Esophagus muscularis mucosa (tissue), 4 donors: Measurements from ENCODE around the gene MMP17. TPM values are rescaled to one million over a fixed set of nuclear protein-coding genes. Genes with fewer than 3 reads are reported as not detected.

Experiments
- DNase-seq: peaks from one replicate; pipeline ENCODE4 v3.0.0-alpha.2; 2017; ENCODE audit errors: extremely low spot score
- H3K27ac ChIP-seq, 4 donors: fragments of 200-600 bp; sonication (generic); replicated peaks in 1 of 4; 1 replicate in 3 of 4; 2 replicates in 1 of 4; pipeline ENCODE4 v1.5.1; 2016 to 2019; ENCODE audit warnings: mild to moderate bottlenecking in 1 of 4
- H3K27me3 ChIP-seq, 4 donors: fragments of 200-600 bp; sonication (generic); one replicate each; pipeline versions ENCODE4 v1.5.1 to v1.6.0; 2016 to 2019
- H3K36me3 ChIP-seq, 4 donors: fragments of 200-600 bp; sonication (generic); one replicate each; pipeline ENCODE4 v1.5.1; 2016 to 2019
- H3K4me1 ChIP-seq, 4 donors: fragments of 200-600 bp; sonication (generic); one replicate each; pipeline ENCODE4 v1.5.1; 2016 to 2019
- H3K4me3 ChIP-seq, 4 donors: fragments of 200-600 bp; sonication (generic); 1 replicate in 2 of 4; 2 replicates in 2 of 4; pipeline ENCODE4 v1.5.1; 2016 to 2019; ENCODE audit warnings: mild to moderate bottlenecking in 4 of 4, moderate library complexity in 1 of 4
- H3K9me3 ChIP-seq, 4 donors: fragments of 200-600 bp; sonication (generic); 1 replicate in 3 of 4; 2 replicates in 1 of 4; pipeline ENCODE4 v1.5.1; 2016 to 2019
- CTCF ChIP-seq, 3 experiments: fragments of 200-600 bp in 2 of 3; fragments of 450-650 bp in 1 of 3; sonication (generic) in 2 of 3; IDR thresholded peaks; one replicate each; pipeline ENCODE4 v1.5.1; 2017 to 2019; ENCODE audit warnings: antibody characterized with exemption in 3 of 3, mild to moderate bottlenecking in 2 of 3, moderate library complexity in 1 of 3
- EP300 ChIP-seq: sonication (generic); formaldehyde crosslinking; IDR thresholded peaks from one replicate; pipeline ENCODE4 v1.6.1; 2017; ENCODE audit warnings: antibody characterized with exemption
- POLR2A ChIP-seq: fragments of 450-650 bp; IDR thresholded peaks from one replicate; pipeline ENCODE4 v1.6.1; 2017; ENCODE audit warnings: antibody characterized with exemption, moderate library complexity, mild to moderate bottlenecking, low read depth
- POLR2AphosphoS5 ChIP-seq, 2 donors: sonication (generic); formaldehyde crosslinking; IDR thresholded peaks; one replicate each; pipeline ENCODE4 v1.6.1; 2017; ENCODE audit warnings: antibody characterized with exemption in 2 of 2
- WGBS: methylation state at CpG from one replicate; pipeline ENCODE4 v1.1.5; 2018; 5-methylcytosine and 5-hydroxymethylcytosine counted together
- intact Hi-C: fragments of 100-400 bp; cut with DNase I; formaldehyde crosslinking; loops from one replicate; pipeline ENCODE4 v1.15.1; 2023
- total RNA-seq, 4 donors: library from RNA; depleted of rRNA; stranded (reverse); fragments of >200 nt; gene quantifications; one replicate each; pipeline versions ENCODE4 v1.1.0 to v1.2.1, GENCODE V29; 2016

The MMP17 gene
- total RNA-seq, 4 donors from 2014 or later, result 2.5 to 5.8 (median 5.1) TPM

GRCh38 chr12:131892711-131893604, 64.8 kb downstream of the MMP17 start:
- TF ChIP-seq CTCF (IDR thresholded peaks at IDR 0.05) (no peak), POLR2AphosphoS5 (IDR thresholded peaks at IDR 0.05) (no peak), EP300 (no peak), POLR2A (no peak)
- peaks cover 0 to 5% (median under 1%) of the 10 kb centered on the region in 4 donors for H3K36me3 ChIP-seq
- no peak for DNase-seq
- H3K27me3 ChIP-seq, result no peaks in the 10 kb centered on the region
- intact Hi-C loops, result no loop called here
- no peak overlapping the region for H3K4me3 ChIP-seq
- H3K4me1 ChIP-seq, result peaks cover 20 to 34% (median 28%) of the 10 kb centered on the region in 4 donors
- peak overlapping the region; percentile 95 to 99 (median 98) for H3K27ac ChIP-seq
- H3K9me3 ChIP-seq, result no peaks in the 10 kb centered on the region
- WGBS, result 74% methylated on average over 23 of the region's 26 CpGs

- intact Hi-C loops, result no loop called here
- Histone ChIP-seq H3K27ac (peak overlapping the region; percentile 95 to 99 (median 98)), H3K4me1 (peaks cover 24 to 42% (median 36%) of the 10 kb centered on the region in 4 donors), H3K36me3 (peaks cover 0 to 10% (median 7%) of the 10 kb centered on the region in 4 donors), H3K27me3 (no peaks in the 10 kb centered on the region), H3K4me3 (peak overlapping the region; percentile 67 to 82 (median 69)), H3K9me3 (no peaks in the 10 kb centered on the region)
- DNase-seq, result no peak
- WGBS, result 38% methylated on average over 15 of the region's 19 CpGs
- no peak for TF ChIP-seq CTCF (IDR thresholded peaks at IDR 0.05)
- no peak for TF ChIP-seq POLR2A
- no peak for TF ChIP-seq POLR2AphosphoS5 (IDR thresholded peaks at IDR 0.05)
- no peak for TF ChIP-seq EP300
Observed at GRCh38 chr12:131893605-131894312, 65.6 kb downstream of the MMP17 start.

- intact Hi-C loops, result no loop called here
- H3K4me1 ChIP-seq, result peaks cover 24 to 49% (median 41%) of the 10 kb centered on the region in 4 donors
- 0% methylated on average over 4 of the region's 64 CpGs for WGBS
- H3K9me3 ChIP-seq, result no peaks in the 10 kb centered on the region
- DNase-seq, result peak; percentile 98
- H3K36me3 ChIP-seq, result peaks cover 0 to 16% (median 12%) of the 10 kb centered on the region in 4 donors
- TF ChIP-seq POLR2A, result peak; percentile 93
- TF ChIP-seq CTCF (IDR thresholded peaks at IDR 0.05), result no peak
- TF ChIP-seq EP300, result no peak
- TF ChIP-seq POLR2AphosphoS5 (IDR thresholded peaks at IDR 0.05), result peak; percentile 95
- no peaks in the 10 kb centered on the region for H3K27me3 ChIP-seq
- peak within 1 kb of the TSS; percentile 67 to 82 (median 69) for H3K4me3 ChIP-seq
- peak within 1 kb of the TSS; percentile 95 to 99 (median 98) for H3K27ac ChIP-seq
Observed at GRCh38 chr12:131894313-131894860, 66.2 kb downstream of the MMP17 start, which contains the start of gene ULK1. TSS of gene ULK1 (plus strand) at chr12:131894622. CDS start at chr12:131895002, 380 bp downstream.

- Histone ChIP-seq H3K4me3 (peak overlapping the region; percentile 67 to 82 (median 69)), H3K36me3 (peaks cover 0 to 20% (median 14%) of the 10 kb centered on the region in 4 donors), H3K4me1 (peaks cover 28 to 56% (median 49%) of the 10 kb centered on the region in 4 donors), H3K9me3 (no peaks in the 10 kb centered on the region), H3K27ac (peak overlapping the region; percentile 95 to 99 (median 98)), H3K27me3 (no peaks in the 10 kb centered on the region)
- 0% methylated on average over 7 of the region's 54 CpGs for WGBS
- intact Hi-C loops, result loop anchor here (5.0 kb wide), 1 partner anchor 52 kb away; the partner anchor contains the start of gene EP400
- TF ChIP-seq POLR2A (no peak), POLR2AphosphoS5 (IDR thresholded peaks at IDR 0.05) (no peak), CTCF (IDR thresholded peaks at IDR 0.05) (no peak), EP300 (no peak)
- DNase-seq, result no peak
Observed at GRCh38 chr12:131894981-131895639, 66.9 kb downstream of the MMP17 start.
